ENCODE measurements around the gene USP3.
A peak's percentile ranks its signal among the peaks of the same experiment; 100 is the strongest.

USP3 gene

GRCh38 chr15:63554337-63554927 is 50.0 kb downstream of the USP3 start:
- DNase-seq = no peak

GRCh38 chr15:63555507-63555906 is 51.1 kb downstream of the USP3 start:
- no peak for DNase-seq

DNA sequence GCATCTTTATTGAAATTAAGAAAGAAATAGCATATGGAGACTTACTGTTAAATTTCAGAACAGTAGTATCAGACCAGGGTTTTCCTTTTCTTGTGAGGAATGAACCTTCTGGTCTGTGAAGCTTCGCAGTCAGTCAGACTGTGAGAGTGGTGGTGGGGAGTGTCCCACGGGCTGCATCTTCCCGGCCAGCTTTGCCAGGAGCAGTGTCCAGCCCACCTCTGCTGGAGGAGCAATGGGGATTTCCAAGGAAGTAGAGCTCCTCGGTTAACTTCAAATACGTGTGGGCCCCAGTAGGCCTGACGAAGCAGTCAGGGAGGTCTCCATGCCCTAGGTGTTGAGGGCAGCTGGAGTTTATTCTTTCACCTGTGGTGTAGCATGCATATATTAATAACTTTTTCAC is 51.9 kb downstream of the USP3 start:
- DNase-seq = no peak

DNA sequence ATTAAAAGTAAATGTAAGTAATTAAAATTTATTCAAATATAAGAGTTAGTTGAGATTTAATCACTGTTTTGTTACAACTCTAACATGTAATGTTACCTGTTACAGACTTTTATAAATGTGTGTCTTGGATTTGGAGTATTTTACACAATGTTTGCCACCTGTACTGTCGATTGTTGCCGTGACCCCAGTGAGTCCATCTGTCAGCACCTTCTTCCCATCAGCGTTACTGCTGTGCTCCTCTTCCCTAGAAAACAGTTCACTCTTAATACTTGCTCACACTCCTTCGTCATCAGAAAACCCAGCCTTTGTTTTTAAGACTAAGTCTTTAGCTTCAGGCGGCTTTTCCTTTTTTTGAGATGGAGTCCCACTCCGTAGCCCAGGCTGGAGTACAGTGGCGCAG is 52.3 kb downstream of the USP3 start:
- DNase-seq = no peak

- no peak for DNase-seq
These were observed 55.4 kb downstream of the USP3 start for GRCh38 chr15:63559753-63560152.

DNA sequence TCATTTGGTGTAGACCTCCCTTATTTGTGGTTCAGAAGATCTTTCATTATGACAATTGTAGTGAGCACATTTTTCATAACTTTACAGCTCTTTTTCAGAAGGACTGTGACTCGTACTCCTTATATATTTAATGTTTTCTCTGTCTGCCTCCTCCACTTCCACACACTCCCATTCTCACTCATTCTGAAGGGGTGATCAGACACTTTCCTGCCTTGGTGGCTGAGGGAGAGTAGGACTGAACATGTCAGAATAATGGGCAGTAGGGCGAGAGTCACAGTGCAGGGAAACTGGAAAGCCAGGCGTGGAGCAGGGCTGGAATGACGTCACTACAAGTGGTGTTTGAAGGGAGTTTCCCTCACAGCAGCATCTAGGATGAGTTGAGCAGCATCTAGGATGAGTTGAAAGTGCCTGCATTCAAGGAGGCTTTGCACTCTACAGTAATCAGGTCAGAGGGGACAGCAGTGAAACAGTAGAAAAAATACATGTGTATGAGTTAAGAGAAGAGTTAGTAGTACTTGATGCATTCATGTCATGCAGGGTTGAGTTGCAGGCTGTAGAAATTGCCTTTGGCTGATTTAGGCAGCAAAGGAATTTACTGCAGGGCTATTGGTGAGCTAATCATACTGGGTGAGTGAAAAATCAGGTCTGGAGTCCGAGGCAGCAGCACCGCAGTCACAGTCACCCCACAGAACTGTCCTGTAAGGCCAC is 56.5 kb downstream of the USP3 start:
- peak; percentile 79 for DNase-seq

GRCh38 chr15:63564093-63564492 is 59.7 kb downstream of the USP3 start:
- DNase-seq = no peak

DNA sequence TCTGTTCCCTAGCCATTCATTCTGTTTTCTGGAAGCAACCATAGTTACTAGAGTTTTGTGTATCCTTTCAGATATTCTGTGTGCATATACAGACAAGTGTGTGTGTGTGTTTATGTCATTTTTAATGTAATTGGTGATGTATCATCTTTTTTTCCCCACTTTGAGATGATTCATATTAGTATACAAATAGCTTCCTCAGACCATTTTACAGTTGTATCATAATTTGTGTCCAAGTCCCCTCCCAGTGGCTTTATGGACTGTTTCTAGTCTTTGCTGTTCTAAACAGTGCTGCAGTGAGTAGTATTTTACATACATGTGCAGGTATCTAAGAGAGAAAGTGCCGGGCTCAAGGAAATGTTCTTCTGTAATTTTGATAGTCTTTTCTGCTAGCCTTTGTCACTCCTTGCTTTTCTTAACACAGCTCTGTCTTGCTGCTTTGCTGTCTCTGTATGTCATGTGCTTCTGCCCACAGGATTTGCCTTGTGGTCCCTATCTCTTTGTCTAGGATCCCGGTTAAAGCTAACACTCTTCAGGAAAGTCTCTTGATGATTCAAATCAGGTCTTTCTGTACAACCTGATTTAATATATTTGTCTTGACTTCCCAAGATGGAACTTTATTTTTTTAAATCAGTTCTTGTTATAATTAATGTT is 61.3 kb downstream of the USP3 start:
- DNase-seq = no peak

- DNase-seq = no peak
These were observed 68.5 kb downstream of the USP3 start for GRCh38 chr15:63572749-63573464.

GRCh38 chr15:63573533-63573932 is 69.1 kb downstream of the USP3 start:
- DNase-seq = no peak

- DNase-seq = no peak
These were observed 70.9 kb downstream of the USP3 start for GRCh38 chr15:63575312-63575711.

DNA sequence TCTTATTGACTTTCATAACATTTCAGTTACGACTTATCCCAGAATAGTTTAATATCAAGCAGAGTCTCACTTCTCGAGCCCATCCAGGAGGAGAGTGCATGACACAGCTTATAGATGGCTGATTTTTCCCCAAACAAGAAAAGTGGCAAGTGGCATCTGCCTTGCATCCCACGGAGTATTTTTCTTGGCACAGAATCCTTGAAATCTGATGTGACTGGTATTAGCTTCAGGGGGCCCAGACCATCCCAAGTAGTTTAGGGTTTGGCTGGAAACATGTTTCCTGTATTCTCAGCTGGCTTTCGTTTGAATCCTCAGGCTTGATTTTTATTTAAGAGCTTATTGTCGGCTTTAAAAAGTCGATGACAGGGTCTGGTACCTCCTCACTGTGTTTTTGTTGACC is 72.0 kb downstream of the USP3 start:
- no peak for DNase-seq

GRCh38 chr15:63582179-63582578 is 77.8 kb downstream of the USP3 start:
- no peak for DNase-seq

- DNase-seq = no peak
These were observed 78.5 kb downstream of the USP3 start for GRCh38 chr15:63582718-63583426.

DNA sequence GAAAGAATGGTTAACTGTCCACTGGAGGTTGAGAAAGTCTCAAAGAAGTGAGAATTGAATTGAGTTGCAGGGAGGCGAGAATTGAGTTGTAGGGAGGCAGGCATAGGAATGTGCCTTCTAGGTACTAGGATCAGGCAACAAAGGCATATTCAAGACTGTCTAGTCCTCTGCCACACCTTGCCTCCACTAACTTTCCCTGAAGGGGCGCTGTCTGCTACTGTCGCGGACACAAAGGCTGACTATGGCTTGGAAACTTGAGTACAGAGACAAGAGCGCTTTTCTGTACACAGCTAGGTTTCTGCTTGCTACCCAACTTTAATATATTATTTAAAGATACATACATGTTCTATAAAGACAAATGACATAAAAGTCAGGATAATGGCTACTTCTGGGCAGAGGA is 82.4 kb downstream of the USP3 start:
- no peak for DNase-seq

DNA sequence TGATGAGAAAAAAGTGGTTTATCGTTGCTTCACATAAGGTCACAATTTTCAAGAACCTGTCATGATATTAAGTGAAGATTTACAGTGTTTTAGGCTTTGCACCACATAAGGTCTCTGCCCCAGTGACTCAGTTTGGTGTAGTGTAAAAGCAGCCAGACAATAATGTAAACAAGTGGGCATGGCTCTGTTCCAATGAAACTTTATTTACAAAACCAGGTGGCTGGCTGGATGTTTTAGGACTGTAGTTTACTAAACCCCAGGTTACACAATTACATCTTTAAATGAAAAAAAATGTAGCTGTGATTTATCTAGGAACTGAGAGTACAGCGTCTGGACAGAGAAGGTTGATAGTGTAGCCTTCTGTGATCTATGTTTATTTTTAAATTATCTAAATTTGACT is 83.1 kb downstream of the USP3 start:
- no peak for DNase-seq

GRCh38 chr15:63588826-63589225 is 84.4 kb downstream of the USP3 start:
- no peak for DNase-seq

- peak; percentile 54 for DNase-seq
These were observed 89.6 kb downstream of the USP3 start for GRCh38 chr15:63593705-63594671.

DNA sequence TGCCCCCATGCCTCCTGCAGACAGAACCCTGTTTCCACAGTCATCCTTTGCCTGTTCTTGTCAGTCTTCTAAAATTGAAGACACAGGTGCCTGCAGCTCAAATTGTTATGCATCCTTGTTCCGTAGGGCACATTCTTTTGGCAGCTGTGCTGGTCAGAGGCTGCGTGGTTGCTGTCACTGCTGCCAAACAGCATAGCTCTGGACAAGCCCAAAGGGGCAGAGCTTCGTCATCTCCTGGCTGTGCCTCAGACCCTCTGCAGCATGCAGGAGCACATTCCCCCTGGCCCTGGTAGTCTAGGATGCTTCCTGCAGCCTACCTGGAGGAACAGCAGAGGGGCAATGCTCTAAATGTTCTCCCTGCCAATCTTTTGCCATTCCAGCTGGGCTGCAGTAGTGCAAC is 90.7 kb downstream of the USP3 start:
- no peak for DNase-seq

DNA sequence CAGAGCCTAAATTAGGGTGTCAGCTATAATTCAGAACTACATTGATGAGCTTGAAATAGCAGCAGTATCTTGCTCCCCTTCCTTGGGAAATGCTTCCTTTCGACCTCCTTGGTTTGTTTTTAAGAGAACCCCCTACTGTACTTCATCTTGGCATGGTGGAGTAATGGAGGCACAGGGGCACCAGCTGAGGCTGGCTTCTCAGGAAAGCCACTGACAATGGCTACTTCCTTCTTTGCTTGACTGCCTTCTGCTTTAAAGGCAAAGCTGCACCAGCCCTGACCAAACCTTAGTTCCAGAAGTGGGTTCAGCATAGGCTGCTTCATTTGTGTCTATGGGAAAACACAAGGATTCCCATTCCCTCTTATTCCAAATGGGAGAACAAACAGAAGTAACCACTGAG is 91.3 kb downstream of the USP3 start:
- no peak for DNase-seq

- DNase-seq = no peak
These were observed 92.3 kb downstream of the USP3 start for GRCh38 chr15:63596676-63597037.

All from stimulated activated CD4-positive, alpha-beta T cell treated with anti-CD3 and anti-CD28 coated beads, Interleukin-4, amount 100 ng/mL, for 24 hours (primary cell).